ENCODE results near the gene GALNT3. TPM values are rescaled to one million over a fixed set of nuclear protein-coding genes. Genes with fewer than 3 reads are reported as not detected.
A peak's percentile ranks its signal among the peaks of the same experiment; 100 is the strongest.

GALNT3 gene
- total RNA-seq, 1 donor from 2014 or later = 59.5 TPM

GRCh38 chr2:165778187-165778556, 15.9 kb downstream of the GALNT3 start:
- TF ChIP-seq, protein P1, sequence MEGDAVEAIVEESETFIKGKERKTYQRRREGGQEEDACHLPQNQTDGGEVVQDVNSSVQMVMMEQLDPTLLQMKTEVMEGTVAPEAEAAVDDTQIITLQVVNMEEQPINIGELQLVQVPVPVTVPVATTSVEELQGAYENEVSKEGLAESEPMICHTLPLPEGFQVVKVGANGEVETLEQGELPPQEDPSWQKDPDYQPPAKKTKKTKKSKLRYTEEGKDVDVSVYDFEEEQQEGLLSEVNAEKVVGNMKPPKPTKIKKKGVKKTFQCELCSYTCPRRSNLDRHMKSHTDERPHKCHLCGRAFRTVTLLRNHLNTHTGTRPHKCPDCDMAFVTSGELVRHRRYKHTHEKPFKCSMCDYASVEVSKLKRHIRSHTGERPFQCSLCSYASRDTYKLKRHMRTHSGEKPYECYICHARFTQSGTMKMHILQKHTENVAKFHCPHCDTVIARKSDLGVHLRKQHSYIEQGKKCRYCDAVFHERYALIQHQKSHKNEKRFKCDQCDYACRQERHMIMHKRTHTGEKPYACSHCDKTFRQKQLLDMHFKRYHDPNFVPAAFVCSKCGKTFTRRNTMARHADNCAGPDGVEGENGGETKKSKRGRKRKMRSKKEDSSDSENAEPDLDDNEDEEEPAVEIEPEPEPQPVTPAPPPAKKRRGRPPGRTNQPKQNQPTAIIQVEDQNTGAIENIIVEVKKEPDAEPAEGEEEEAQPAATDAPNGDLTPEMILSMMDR (IDR thresholded peaks at IDR 0.05; ENCODE audit: insufficient read depth, low read length, severe bottlenecking) = no peak
- no peak overlapping the region for H3K4me3 ChIP-seq (ENCODE audit: low read depth, low read length)
- no peak for FAIRE-seq
- H3K36me3 ChIP-seq (ENCODE audit: control insufficient read depth, insufficient read depth, low read length) = no peaks in the 10 kb centered on the region
- no peak for DNase-seq (ENCODE audit: low read depth)
- no peaks in the 10 kb centered on the region for H3K27me3 ChIP-seq (ENCODE audit: control insufficient read depth, insufficient read depth, low read length)

GRCh38 chr2:165777522-165778186, 16.4 kb downstream of the GALNT3 start:
- Histone ChIP-seq H3K4me3 (ENCODE audit: low read depth, low read length) (no peak overlapping the region), H3K27me3 (ENCODE audit: control insufficient read depth, insufficient read depth, low read length) (no peaks in the 10 kb centered on the region), H3K36me3 (ENCODE audit: control insufficient read depth, insufficient read depth, low read length) (no peaks in the 10 kb centered on the region)
- peak; percentile 76 for FAIRE-seq
- DNase-seq (ENCODE audit: low read depth) = no peak
- TF ChIP-seq, protein P1 (IDR thresholded peaks at IDR 0.05; ENCODE audit: insufficient read depth, low read length, severe bottlenecking) = no peak

DNA sequence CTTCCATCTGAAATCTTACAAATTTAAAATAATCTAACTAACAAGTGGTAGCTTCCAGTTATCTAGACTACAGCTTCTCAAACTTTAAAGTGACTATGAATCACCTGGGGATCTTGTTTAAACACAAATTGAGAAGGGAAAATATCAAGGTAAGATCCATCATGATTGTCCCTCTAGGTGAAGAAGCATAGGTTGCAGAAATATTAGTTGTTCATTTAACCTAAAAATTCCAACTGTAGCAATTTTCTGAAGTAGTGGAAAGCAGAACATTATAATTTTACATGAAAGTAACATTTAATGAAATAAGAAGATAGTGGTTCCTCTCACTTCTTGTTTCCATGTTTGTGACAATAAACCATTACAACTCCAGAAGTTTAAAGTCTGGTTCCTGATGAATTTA, 17.3 kb downstream of the GALNT3 start:
- H3K27me3 ChIP-seq (ENCODE audit: control insufficient read depth, insufficient read depth, low read length) = no peaks in the 10 kb centered on the region
- H3K36me3 ChIP-seq (ENCODE audit: control insufficient read depth, insufficient read depth, low read length) = no peaks in the 10 kb centered on the region
- no peak overlapping the region for H3K4me3 ChIP-seq (ENCODE audit: low read depth, low read length)
- DNase-seq (ENCODE audit: low read depth) = no peak
- TF ChIP-seq, protein P1 (IDR thresholded peaks at IDR 0.05; ENCODE audit: insufficient read depth, low read length, severe bottlenecking) = no peak
- no peak for FAIRE-seq

- FAIRE-seq (no peak), DNase-seq (ENCODE audit: low read depth) (no peak)
- TF ChIP-seq, protein P1 (IDR thresholded peaks at IDR 0.05; ENCODE audit: insufficient read depth, low read length, severe bottlenecking) = no peak
- no peaks in the 10 kb centered on the region for H3K27me3 ChIP-seq (ENCODE audit: control insufficient read depth, insufficient read depth, low read length)
- H3K4me3 ChIP-seq (ENCODE audit: low read depth, low read length) = no peak overlapping the region
- H3K36me3 ChIP-seq (ENCODE audit: control insufficient read depth, insufficient read depth, low read length) = no peaks in the 10 kb centered on the region
Observed at GRCh38 chr2:165776013-165776412, 18.0 kb downstream of the GALNT3 start.

- TF ChIP-seq, protein P1 (IDR thresholded peaks at IDR 0.05; ENCODE audit: insufficient read depth, low read length, severe bottlenecking) = no peak
- H3K4me3 ChIP-seq (ENCODE audit: low read depth, low read length) = no peak overlapping the region
- H3K27me3 ChIP-seq (ENCODE audit: control insufficient read depth, insufficient read depth, low read length) = no peaks in the 10 kb centered on the region
- H3K36me3 ChIP-seq (ENCODE audit: control insufficient read depth, insufficient read depth, low read length) = no peaks in the 10 kb centered on the region
- no peak for FAIRE-seq
- DNase-seq (ENCODE audit: low read depth) = no peak
Observed at GRCh38 chr2:165773684-165774083, 20.4 kb downstream of the GALNT3 start.

DNA sequence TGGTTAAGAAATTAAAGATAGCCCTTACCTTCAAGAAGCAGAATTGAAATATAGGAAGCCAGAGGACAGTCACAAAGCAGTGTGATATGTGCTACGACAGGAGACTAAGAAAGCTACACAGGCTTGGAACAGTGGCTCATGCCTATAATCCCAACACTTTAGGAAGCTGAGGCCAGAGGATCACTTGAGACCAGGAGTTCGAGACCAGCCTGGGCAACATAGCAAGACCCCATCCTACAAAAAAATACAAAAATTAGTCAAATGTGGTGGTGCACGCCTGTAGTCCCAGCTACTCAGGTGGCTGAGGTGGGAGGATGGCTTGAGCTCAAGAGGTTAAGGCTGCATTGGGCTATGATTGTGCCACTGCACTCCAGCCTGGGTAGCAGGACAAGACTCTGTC, 21.9 kb downstream of the GALNT3 start:
- FAIRE-seq = no peak
- H3K36me3 ChIP-seq (ENCODE audit: control insufficient read depth, insufficient read depth, low read length) = no peaks in the 10 kb centered on the region
- TF ChIP-seq, protein P1 (IDR thresholded peaks at IDR 0.05; ENCODE audit: insufficient read depth, low read length, severe bottlenecking) = no peak
- no peaks in the 10 kb centered on the region for H3K27me3 ChIP-seq (ENCODE audit: control insufficient read depth, insufficient read depth, low read length)
- DNase-seq (ENCODE audit: low read depth) = no peak
- H3K4me3 ChIP-seq (ENCODE audit: low read depth, low read length) = no peak overlapping the region
